HG03280 (cell line): ENCODE data around the gene TPRA1.

Experiments
- ATAC-seq: cut with Tn5 transposase; IDR thresholded peaks from one replicate; pipeline ENCODE4 v1.9.1; 2021; ENCODE audit warnings: mild to moderate bottlenecking, moderate library complexity; ENCODE audit not compliant: unreplicated experiment

Gene TPRA1

DNA sequence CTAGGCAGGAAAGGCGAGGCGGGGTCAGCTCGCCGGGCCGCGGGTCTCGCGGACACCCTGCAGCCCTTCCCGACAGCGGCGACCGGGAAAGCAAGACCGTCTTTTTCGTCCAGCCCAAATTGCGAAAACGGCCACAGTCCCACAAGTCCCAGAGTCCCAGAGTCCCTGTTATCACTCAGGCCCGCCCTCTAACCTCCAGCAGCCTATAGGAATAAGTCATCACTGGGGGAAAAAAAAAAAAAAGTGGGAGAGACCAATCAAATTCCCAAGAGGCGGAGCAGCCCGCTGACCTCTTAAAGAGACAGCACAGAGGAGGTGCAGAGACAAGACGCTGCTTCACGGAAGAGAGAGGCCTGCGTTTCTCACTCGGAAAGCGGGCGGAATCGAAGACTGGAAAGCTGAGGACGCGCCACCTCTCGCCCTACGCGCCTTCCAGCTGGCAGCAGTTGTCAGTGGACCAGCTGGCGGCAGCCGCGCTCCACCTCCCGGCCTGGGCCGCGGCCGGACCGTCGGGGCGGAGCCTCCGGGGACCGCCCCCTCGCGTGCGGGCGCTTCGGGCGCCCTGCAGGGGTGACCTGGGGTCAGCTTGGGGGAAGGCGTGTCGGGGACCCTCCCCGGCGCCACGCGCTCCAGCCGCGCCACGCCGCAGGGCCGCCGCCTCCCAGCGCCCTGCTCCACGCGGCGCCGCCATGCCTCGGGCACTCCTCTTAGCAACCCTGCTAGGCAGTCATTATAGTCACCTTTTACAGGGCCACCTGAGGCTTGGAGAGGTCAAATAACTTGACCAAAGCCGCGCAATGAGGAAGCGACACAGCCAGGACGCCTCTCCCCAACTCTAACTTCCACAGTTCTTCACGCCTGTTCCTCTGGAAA is at the start of gene TPRA1:
TPRA1 (minus strand) TSS at position 141 of the 873 bp plus-strand sequence. CDS start 10,587 bp downstream, outside the sequence.
- ATAC-seq = peak; percentile 77

DNA sequence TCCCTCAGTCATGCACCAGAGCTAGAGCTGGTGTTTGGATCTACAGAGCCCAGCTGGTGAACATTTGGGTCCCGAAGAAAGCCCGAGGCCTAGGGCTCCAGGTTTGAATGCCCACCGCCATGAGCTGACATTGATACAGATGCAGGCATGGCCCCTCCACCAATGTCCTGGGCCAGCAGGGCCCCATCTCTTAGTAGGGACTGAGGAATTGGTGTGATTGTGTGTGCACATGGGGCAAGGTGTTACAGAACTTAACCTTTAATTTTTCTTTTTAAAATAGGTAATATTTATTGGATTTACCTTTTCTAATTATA is 49.5 kb upstream of the TPRA1 start:
- ATAC-seq = no peak

DNA sequence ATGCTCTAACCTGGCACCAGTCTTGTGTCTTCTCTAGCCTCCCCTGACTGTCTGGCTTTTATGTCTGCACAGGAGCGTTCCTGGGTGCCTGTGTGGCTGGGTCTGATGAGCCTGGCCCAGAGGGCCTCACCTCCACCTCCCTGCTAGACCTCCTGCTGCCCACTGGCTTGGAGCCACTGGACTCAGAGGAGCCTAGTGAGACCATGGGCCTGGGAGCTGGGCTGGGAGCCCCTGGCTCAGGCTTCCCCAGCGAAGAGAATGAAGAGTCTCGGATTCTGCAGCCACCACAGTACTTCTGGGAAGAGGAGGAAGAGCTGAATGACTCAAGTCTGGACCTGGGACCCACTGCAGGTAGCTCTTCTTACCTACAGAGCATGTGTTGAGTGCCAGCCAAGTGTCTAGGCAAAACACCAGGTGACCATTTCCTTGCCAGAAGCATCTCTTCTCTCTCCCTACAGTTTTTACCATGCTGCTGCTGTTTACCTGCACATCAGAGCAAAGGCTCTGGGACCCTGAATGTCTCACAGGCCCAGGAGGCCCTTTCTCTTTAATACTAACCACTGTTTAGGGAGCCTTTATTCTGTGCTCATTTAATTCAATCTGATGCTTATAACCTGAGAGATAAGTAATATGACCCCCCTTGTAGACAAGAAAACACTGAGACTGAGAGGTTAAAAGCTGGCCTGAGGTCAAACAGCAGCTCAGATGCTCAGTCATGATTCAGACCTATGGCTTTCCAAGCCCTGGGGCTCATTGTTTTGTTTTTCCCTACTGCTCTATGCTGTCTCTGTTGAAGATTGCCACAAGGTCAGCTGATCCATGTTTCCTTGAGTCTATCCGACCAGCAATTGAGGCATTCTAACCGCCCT is 48.9 kb upstream of the TPRA1 start:
- ATAC-seq = no peak

DNA sequence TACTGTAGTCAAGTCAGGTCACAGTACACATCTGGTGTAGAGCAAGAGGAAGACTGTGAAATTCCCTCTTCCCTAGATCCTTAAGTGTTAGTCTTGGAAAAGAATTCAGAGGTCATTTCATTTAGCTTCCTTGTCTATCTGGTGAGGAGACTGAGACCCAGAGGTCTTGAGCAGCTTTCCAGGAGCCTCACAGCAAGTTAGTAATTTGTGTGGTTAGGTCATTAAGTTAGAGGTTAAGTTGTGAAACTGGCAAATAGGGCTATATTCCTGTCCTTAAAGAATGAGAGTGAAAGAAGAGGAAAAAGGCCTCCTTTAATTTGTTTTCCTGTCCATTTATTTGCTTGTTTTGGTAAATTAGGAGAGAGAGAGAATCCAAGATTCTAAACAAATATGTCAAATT is 47.4 kb upstream of the TPRA1 start:
- no peak for ATAC-seq

DNA sequence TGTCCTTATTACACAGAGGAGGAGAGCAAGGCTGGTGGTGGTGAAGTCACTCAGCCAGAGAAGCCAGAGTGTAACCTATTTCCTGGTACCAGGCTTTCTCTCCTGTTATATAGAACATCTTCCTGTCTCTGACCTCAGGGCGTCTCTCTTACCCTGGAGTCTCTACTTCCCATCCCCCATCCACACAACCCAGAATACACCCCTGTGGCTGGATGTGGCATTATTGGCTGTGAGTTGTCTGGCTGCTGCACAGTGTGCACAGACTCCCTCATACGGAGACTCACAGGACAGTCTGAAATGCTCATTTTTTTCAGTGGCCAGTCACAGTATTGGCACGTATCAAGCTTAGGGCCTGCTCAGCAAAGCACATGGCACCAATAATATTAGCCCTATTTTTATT is 47.0 kb upstream of the TPRA1 start:
- no peak for ATAC-seq

DNA sequence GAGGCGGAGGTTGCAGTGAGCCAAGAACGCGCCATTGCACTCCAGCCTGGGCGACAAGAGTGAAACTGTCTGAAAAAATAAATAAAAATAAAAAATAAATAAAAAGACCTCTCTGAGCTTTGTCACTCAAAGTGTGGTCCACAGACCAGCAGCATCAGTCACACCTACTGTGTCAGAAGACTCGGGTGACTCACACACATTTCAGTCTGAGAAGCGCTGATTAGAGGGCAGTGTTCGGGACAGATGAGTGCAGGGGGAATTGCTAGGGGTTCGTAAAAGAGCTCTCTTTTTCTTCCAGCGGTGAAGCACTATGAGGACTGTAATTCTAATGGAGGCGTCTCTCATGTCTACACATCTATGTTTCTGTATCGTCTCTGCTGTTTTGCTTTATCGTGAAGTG is 44.1 kb upstream of the TPRA1 start:
- no peak for ATAC-seq

DNA sequence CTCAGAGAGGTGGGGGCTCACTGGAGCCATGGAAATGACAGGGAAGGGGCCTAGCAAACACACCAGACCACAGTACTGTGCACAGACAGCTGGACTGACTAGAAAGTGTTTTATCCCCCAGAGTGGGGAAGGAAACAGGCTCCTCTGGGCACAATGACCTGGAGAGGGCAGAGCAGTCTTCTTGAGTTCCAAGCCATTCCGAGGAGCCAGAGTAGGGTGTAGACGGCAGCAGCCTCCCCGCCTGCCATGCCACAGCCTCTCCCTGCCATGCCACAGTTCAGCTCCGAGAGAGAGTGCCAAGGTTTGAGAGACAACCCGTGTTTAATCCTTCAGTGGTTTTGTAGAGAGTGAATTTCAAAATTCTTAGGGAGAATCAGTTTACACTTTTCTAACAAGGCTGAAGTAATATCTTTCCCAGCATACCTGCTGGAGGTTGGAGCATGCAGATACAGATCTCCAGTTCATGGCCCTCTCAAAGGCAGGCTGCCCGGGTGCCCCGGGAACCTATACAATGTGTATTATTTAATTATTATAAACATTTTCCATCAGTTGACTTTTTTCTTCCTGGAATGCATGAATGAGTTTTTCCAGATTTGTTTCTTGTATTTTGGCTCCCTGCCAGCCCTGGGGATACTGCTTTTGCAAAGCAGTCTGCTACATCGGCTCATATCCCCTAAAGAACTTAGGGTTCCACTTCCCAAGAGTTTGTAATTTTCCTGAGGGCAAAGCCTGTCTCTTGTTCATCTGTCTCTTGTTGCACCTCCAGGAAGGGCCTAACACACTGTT is 41.7 kb upstream of the TPRA1 start:
- no peak for ATAC-seq

DNA sequence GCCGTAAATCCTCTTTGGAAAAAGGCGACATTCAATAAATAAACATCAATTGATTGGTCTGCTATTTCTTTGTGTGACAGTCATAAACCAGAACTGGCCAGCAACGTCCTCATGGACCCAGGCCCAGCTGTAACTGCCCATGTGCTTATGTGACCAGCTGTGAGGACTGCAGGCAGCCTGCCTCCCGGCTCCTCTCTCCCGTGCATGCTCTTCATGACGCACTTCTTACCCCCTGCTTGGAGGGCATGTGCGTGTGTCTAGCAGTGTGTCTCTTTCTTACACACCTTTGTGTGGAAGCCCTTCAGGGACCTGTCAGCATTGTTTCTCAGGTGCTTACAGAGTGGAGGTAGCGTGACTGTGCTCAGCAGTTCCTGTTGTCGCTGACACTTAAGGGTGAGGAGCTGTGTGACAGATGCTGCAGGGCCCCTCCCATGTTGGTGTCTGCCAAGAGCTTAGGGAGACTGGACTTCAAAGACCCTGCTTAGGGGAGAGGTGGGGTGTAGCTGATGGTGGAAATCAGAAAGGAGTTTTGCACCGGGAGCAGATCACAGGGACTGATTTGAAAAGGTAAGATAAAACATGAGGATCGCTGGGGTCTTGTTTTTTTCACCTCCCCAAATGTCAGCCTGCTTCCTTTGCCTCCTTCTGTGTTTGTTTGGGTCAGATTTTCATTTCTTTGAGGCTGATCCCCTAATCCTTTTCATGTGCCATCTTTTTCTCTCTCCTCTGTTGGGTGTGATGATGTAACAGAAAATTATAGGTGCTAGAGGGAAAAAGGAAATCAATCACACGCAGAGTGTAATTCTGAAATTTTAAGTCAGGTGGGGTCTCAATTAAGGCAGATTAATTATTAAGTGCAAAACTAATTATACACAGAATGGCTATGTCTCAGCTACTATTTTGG is 40.5 kb upstream of the TPRA1 start:
- no peak for ATAC-seq

DNA sequence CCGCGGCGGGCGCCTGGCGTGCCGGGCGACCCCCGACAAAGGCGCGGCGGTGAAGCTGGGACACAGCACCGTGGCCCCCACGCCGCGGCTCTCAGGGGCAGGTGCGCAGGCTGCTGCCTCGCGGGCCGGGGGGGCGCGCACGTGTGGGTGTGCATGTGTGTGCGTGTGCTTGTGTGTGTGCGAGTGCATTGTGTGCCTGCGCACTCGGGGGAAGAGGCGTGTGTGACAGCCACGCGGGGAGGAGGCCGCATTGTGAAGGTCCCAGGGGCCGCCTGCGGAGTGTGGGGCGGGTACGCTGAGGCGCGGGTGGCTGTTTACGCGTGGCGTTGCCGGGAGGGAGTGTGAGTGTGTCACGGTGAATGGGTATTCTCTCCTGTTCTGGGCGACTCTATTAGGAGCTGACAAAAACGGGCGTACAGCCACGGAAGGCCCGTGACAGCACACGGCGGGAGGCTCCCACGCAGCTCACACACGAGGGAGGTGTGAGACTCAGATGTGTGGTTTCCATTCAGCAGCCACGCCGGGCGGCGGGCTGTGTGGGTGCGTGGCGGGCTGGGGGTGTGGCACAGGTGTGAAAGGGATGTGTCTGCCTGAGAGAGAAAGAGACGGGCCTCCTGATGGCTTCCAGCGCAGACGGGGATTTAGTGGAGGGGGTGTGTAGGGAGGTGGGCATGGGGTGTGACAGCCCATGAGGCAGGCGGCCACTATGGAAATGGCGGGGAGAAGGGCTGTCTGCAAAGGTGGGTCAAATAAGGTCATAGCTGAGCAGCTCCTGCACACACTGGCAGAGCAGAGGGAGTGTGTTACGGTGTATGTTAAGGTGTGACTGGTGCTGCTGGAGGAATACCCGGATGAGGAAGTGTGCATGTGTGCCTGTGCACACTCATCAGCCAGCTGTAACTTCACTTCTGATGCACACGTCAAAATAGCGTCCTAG is 39.2 kb upstream of the TPRA1 start:
- ATAC-seq = no peak

DNA sequence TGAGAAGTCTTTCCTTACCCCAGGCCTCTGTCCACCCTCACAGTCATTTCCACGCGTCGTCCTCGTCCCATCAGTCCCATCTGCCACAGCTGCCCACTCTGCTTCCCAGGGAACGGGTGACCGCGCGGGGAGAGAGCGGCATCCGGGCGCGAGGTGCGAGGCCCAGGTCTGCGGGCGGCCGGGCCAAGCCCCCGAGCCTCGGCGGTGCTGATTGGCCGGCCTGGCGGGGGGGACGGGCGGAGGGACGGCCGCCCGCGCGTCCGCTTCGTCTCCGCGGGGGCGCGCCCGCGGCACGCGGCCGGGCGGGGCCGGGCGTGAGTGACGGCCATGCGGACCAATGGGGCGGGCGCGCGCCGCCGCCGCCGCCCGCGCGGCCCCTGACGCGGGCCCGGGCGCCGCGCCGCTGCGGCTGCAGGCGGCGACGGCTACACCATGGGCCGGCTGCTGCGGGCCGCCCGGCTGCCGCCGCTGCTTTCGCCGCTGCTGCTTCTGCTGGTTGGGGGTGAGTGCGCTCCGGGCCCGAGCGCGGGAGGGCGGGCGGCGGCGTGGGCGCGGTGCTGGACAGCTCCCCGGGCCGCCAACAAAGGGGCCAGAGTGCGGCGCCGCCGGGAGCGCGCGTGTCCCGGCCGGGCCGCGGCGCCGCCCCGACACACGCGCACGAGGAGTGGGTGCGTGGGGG is 38.4 kb upstream of the TPRA1 start, which contains the start of gene PODXL2:
PODXL2 (plus strand) TSS at position 398 of the 679 bp plus-strand sequence; CDS start at position 433, 35 bp downstream.
- ATAC-seq = no peak

DNA sequence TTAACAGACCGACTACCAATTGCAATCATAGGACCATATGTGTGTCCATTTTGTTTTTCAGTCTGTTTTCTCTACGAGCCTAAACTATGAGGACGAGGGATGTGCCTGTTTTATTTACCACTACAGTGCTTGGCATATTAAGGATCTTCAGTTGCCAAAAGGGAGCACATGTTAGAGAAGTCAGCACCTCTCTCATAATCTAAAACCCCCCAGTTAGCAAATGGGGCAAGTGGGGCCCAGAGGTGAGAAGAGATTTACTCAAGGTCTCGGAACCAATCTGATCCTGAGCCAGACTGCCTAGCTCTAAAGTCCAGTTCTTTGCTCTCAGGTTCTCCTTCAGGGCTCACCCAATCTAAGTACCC is 37.9 kb upstream of the TPRA1 start:
- ATAC-seq = no peak

DNA sequence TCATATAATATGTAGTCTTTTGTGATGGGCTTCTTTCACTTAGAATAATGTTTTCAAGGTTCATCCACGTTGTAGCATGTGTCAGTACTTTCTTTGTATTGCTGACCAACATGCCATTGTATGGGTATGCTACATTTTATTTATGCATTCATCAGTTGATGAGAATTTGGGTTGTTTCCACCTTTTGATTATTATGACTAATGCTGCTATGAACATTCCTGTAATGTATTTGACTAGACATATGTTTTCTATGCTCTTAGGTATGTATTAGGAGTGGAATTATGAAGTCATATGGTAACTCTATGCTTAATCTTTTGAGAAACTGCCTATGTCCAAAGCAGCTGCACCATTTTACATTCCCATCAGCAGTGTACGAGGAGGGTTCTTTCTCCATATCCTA is 35.3 kb upstream of the TPRA1 start:
- no peak for ATAC-seq

DNA sequence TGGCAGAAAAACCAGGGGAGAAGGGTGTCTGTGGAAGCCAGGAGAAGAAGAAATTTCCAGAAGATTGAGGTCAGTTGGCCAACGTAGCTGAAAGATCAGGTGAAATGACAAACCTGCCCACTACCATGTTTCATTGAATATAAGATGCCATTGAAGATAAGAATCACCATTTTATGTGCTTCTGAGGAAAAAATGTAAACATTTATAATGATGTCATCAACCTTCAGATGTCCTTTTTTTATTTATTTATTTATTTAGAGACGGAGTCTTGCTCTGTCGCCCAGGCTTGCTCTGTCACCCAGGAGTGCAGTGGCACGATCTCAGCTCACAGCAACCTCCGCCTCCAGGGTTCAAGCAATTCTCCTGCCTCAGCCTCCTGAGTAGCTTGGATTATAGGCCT is 33.5 kb upstream of the TPRA1 start:
- ATAC-seq = no peak

DNA sequence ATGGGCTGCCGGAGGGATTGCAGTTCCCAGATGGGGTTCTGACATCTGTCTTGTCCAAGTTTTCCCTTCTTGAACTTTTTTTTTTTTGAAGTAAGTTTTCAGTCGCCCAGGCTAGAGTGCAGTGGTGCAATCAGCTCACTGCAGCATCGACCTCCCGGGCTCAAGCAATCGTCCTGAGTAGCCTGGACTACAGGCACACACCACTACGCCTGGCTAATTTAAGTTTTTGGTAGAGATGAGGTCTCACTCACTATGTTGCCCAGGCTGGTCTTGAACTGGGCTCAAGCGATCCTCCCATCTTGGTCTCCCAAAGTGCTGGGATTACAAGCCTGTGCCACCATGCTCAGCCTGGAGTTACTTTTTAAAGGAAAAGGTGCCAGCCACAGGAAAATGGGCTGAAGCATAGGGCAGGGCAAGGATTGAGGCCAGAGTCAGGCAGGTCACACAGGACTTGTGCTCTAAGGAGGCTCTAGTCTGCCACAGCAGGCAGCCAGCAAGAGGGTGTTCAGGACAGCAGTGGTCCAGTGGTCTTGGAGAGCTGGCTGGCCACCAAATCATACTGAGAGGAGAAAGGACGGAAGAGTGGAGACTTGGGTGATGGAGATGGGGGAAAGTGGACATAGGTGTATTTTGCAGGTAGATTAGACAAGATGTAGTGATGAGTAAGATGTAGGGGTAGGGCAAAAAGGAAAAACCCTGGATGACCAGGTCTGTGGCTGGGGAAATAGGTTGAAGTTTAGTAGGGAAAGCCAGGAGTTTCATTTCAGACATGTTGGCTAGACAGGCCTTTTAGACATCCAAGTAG is 32.4 kb upstream of the TPRA1 start:
- no peak for ATAC-seq

DNA sequence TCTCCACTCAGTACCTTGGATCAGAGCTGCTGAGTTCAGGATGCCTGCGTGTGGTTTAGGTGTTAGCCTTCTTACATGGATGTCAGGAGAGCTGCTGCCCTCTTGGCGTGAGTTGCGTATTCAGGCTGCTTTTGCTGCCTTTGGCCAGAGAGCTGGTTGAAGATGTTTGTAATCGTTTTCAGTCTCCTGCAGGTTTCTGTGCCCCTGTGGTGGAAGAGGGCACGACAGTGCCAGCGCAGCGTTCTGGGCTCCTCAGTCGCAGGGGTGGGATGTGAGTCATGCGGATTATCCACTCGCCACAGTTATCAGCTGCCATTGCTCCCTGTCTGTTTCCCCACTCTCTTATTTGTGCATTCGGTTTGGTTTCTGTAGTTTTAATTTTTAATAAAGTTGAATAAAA is 31.5 kb upstream of the TPRA1 start:
- ATAC-seq = no peak

DNA sequence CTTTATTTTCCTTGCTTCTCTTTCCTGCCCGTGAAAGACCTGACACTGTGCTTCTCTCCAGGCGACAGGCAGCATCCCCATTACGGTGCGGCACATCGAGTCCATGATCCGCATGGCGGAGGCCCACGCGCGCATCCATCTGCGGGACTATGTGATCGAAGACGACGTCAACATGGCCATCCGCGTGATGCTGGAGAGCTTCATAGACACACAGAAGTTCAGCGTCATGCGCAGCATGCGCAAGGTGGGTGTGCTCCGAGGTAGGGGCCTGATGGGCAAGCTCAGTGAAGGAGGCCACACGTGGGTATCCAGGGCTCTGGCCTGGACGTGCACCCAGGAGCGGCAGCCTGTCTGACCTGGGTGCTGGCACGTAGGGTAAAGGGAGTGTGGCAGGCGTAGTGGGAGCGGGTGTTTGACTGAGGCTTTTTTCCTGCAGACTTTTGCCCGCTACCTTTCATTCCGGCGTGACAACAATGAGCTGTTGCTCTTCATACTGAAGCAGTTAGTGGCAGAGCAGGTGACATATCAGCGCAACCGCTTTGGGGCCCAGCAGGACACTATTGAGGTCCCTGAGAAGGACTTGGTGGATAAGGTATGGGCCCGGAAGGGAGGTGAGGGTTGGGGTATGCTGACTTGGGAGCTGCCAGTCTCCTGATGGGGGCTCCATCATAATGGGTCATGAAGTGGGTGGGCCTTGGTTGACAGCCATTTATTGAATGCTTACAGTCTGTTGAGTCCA is 30.3 kb upstream of the TPRA1 start:
- ATAC-seq = no peak

DNA sequence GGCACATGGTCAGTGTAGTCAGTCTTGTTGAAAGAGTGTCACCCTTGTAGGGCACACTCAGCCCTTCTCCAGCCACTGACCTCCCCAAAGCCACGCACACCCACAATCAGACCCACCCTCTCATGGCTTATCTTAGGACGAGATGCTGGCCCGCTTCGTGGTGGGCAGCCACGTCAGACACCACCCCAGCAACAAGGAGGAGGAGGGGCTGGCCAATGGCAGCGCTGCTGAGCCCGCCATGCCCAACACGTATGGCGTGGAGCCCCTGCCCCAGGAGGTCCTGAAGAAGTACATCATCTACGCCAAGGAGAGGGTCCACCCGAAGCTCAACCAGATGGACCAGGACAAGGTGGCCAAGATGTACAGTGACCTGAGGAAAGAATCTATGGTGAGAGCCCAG is 28.4 kb upstream of the TPRA1 start:
- no peak for ATAC-seq
